GM12891 (cell line): ENCODE results near the gene SPIN3.

Source experiments
- PAX5 ChIP-seq: IDR thresholded peaks from 2 replicates; pipeline ENCODE4 v1.6.1; 2011; ENCODE audit warnings: low read length, moderate library complexity, mild to moderate bottlenecking; ENCODE audit not compliant: insufficient read depth, severe bottlenecking
- POLR2A ChIP-seq: IDR thresholded peaks from 2 replicates; pipeline ENCODE4 v1.6.1; 2011; ENCODE audit warnings: low read depth, low read length, control low read depth
- POLR2AphosphoS5 ChIP-seq: IDR thresholded peaks from 2 replicates; pipeline ENCODE4 v1.6.1; 2011; ENCODE audit warnings: low read depth, low read length, control low read depth
- TAF1 ChIP-seq: IDR thresholded peaks from 2 replicates; pipeline ENCODE4 v1.6.1; 2011; ENCODE audit warnings: low read depth, low read length, control low read depth

DNA sequence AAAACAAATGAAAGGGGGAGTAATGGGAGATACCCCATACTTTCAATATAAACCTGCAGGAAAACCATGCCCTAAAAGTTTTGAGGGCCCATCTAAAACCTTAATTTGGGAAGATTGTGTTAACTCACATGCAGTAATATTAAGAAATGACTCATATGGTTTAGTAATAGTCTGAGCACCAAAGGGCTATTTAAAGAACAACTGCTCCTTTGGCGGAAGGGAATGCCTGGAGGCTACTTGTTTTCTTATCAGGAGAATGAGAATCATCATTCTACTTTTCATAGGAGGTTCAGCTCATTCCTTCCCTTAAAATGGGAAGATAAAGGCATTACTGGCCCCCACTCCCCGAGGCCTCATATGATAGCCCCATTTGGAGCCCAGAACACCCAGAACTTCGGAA, 47.6 kb downstream of the SPIN3 start:
- TF ChIP-seq POLR2A (no peak), POLR2AphosphoS5 (no peak), PAX5 (no peak), TAF1 (no peak)
